ENCODE results near the gene FMN1.

Gene FMN1

GRCh38 chr15:32994810-32995424, 199.6 kb downstream of the FMN1 start:
- TF ChIP-seq POLR2A (IDR thresholded peaks at IDR 0.05; ENCODE audit: low read depth, low read length) (no peak), POLR2AphosphoS5 (IDR thresholded peaks at IDR 0.05; ENCODE audit: low read depth, low read length) (no peak), TAF1 (IDR thresholded peaks at IDR 0.05; ENCODE audit: borderline replicate concordance, low read depth, low read length) (no peak)
- no peak for DNase-seq (ENCODE audit: insufficient read length)
- FAIRE-seq: no peak

GRCh38 chr15:32993285-32993684, 201.2 kb downstream of the FMN1 start:
- TF ChIP-seq POLR2A (IDR thresholded peaks at IDR 0.05; ENCODE audit: low read depth, low read length) (no peak), POLR2AphosphoS5 (IDR thresholded peaks at IDR 0.05; ENCODE audit: low read depth, low read length) (no peak), TAF1 (IDR thresholded peaks at IDR 0.05; ENCODE audit: borderline replicate concordance, low read depth, low read length) (no peak)
- DNase-seq (ENCODE audit: insufficient read length) (no peak), FAIRE-seq (no peak)

- TF ChIP-seq TAF1 (IDR thresholded peaks at IDR 0.05; ENCODE audit: borderline replicate concordance, low read depth, low read length): no peak
- TF ChIP-seq POLR2AphosphoS5 (IDR thresholded peaks at IDR 0.05; ENCODE audit: low read depth, low read length): no peak
- no peak for TF ChIP-seq POLR2A (IDR thresholded peaks at IDR 0.05; ENCODE audit: low read depth, low read length)
- DNase-seq (ENCODE audit: insufficient read length) (no peak), FAIRE-seq (no peak)
Observed at GRCh38 chr15:32991619-32992111, 202.8 kb downstream of the FMN1 start.

GRCh38 chr15:32990071-32990470, 204.4 kb downstream of the FMN1 start:
- no peak for DNase-seq (ENCODE audit: insufficient read length)
- TF ChIP-seq TAF1 (IDR thresholded peaks at IDR 0.05; ENCODE audit: borderline replicate concordance, low read depth, low read length) (no peak), POLR2AphosphoS5 (IDR thresholded peaks at IDR 0.05; ENCODE audit: low read depth, low read length) (no peak), POLR2A (IDR thresholded peaks at IDR 0.05; ENCODE audit: low read depth, low read length) (no peak)
- no peak for FAIRE-seq

- TF ChIP-seq POLR2AphosphoS5 (IDR thresholded peaks at IDR 0.05; ENCODE audit: low read depth, low read length): no peak
- TF ChIP-seq POLR2A (IDR thresholded peaks at IDR 0.05; ENCODE audit: low read depth, low read length): no peak
- TF ChIP-seq TAF1 (IDR thresholded peaks at IDR 0.05; ENCODE audit: borderline replicate concordance, low read depth, low read length): no peak
- no peak for FAIRE-seq
- DNase-seq (ENCODE audit: insufficient read length): no peak
Observed at GRCh38 chr15:32987067-32987466, 207.4 kb downstream of the FMN1 start.

GRCh38 chr15:32986147-32986546, 208.4 kb downstream of the FMN1 start:
- FAIRE-seq: no peak
- no peak for TF ChIP-seq TAF1 (IDR thresholded peaks at IDR 0.05; ENCODE audit: borderline replicate concordance, low read depth, low read length)
- TF ChIP-seq POLR2A (IDR thresholded peaks at IDR 0.05; ENCODE audit: low read depth, low read length): no peak
- TF ChIP-seq POLR2AphosphoS5 (IDR thresholded peaks at IDR 0.05; ENCODE audit: low read depth, low read length): no peak

GRCh38 chr15:32983679-32984078, 210.8 kb downstream of the FMN1 start:
- FAIRE-seq: no peak
- TF ChIP-seq POLR2A (IDR thresholded peaks at IDR 0.05; ENCODE audit: low read depth, low read length) (no peak), POLR2AphosphoS5 (IDR thresholded peaks at IDR 0.05; ENCODE audit: low read depth, low read length) (no peak), TAF1 (IDR thresholded peaks at IDR 0.05; ENCODE audit: borderline replicate concordance, low read depth, low read length) (no peak)
- DNase-seq (ENCODE audit: insufficient read length): no peak

More at GRCh38 chr15:32986147-32986546, 208.4 kb downstream of the FMN1 start:
- DNase-seq (ENCODE audit: insufficient read length): no peak

- no peak for TF ChIP-seq POLR2AphosphoS5 (IDR thresholded peaks at IDR 0.05; ENCODE audit: low read depth, low read length)
- FAIRE-seq (no peak), DNase-seq (ENCODE audit: insufficient read length) (no peak)
Observed at GRCh38 chr15:32982001-32982400, 212.5 kb downstream of the FMN1 start.

GRCh38 chr15:32981536-32981935, 213.0 kb downstream of the FMN1 start:
- TF ChIP-seq POLR2AphosphoS5 (IDR thresholded peaks at IDR 0.05; ENCODE audit: low read depth, low read length) (no peak), TAF1 (IDR thresholded peaks at IDR 0.05; ENCODE audit: borderline replicate concordance, low read depth, low read length) (no peak), POLR2A (IDR thresholded peaks at IDR 0.05; ENCODE audit: low read depth, low read length) (no peak)
- FAIRE-seq: no peak

GRCh38 chr15:32979710-32980109, 214.8 kb downstream of the FMN1 start:
- TF ChIP-seq POLR2A (IDR thresholded peaks at IDR 0.05; ENCODE audit: low read depth, low read length) (no peak), POLR2AphosphoS5 (IDR thresholded peaks at IDR 0.05; ENCODE audit: low read depth, low read length) (no peak), TAF1 (IDR thresholded peaks at IDR 0.05; ENCODE audit: borderline replicate concordance, low read depth, low read length) (no peak)
- FAIRE-seq (no peak), DNase-seq (ENCODE audit: insufficient read length) (no peak)

More at GRCh38 chr15:32981536-32981935, 213.0 kb downstream of the FMN1 start:
- no peak for DNase-seq (ENCODE audit: insufficient read length)

- no peak for FAIRE-seq
- TF ChIP-seq POLR2A (IDR thresholded peaks at IDR 0.05; ENCODE audit: low read depth, low read length) (no peak), TAF1 (IDR thresholded peaks at IDR 0.05; ENCODE audit: borderline replicate concordance, low read depth, low read length) (no peak), POLR2AphosphoS5 (IDR thresholded peaks at IDR 0.05; ENCODE audit: low read depth, low read length) (no peak)
- no peak for DNase-seq (ENCODE audit: insufficient read length)
Observed at GRCh38 chr15:32977506-32977905, 217.0 kb downstream of the FMN1 start.

GRCh38 chr15:32974691-32975090, 219.8 kb downstream of the FMN1 start:
- FAIRE-seq (no peak), DNase-seq (ENCODE audit: insufficient read length) (no peak)
- TF ChIP-seq TAF1 (IDR thresholded peaks at IDR 0.05; ENCODE audit: borderline replicate concordance, low read depth, low read length) (no peak), POLR2A (IDR thresholded peaks at IDR 0.05; ENCODE audit: low read depth, low read length) (no peak), POLR2AphosphoS5 (IDR thresholded peaks at IDR 0.05; ENCODE audit: low read depth, low read length) (no peak)

Measured in GM12892 (cell line).